HepG2 (cell line): Measurements from ENCODE around the gene SND1. TPM values are rescaled to one million over a fixed set of nuclear protein-coding genes. Genes with fewer than 3 reads are reported as not detected.

Experiments
- BCL3 ChIP-seq: sonication (generic); formaldehyde crosslinking; IDR thresholded peaks from 2 replicates; pipeline ENCODE4 v1.5.1; 2020; ENCODE audit warnings: mild to moderate bottlenecking, missing genetic modification reagents, moderate library complexity
- BORCS8-MEF2B ChIP-seq: sonication (generic); formaldehyde crosslinking; IDR thresholded peaks from 2 replicates; pipeline ENCODE4 v1.8.0; 2022; ENCODE audit warnings: mild to moderate bottlenecking, missing genetic modification reagents
- CBX1 ChIP-seq: IDR thresholded peaks from one replicate; pipeline ENCODE4 v1.6.1; 2016; ENCODE audit warnings: antibody characterized with exemption, low read depth
- CENPT ChIP-seq: sonication (generic); formaldehyde crosslinking; IDR thresholded peaks from 2 replicates; pipeline ENCODE4 v1.8.0; 2022; ENCODE audit warnings: low read depth, mild to moderate bottlenecking, moderate library complexity, missing genetic modification reagents
- CHD2 ChIP-seq: IDR thresholded peaks from 2 replicates; pipeline ENCODE4 v1.6.1; 2011; ENCODE audit warnings: low read depth, low read length, improper control_type of control experiment
- DR1 ChIP-seq: sonication (generic); formaldehyde crosslinking; IDR thresholded peaks from 2 replicates; pipeline ENCODE4 v1.8.0; 2021; ENCODE audit warnings: mild to moderate bottlenecking, missing genetic modification reagents, inconsistent platforms
- HOXA9 ChIP-seq: sonication (generic); formaldehyde crosslinking; IDR thresholded peaks from 2 replicates; pipeline ENCODE4 v1.8.1; 2022; ENCODE audit warnings: missing genetic modification reagents, mild to moderate bottlenecking, moderate library complexity, borderline replicate concordance
- JUN ChIP-seq: sonication (generic); formaldehyde crosslinking; IDR thresholded peaks from 2 replicates; pipeline ENCODE4 v1.4.0; 2020; ENCODE audit warnings: mild to moderate bottlenecking, missing genetic modification reagents
- KDM5B ChIP-seq: sonication (generic); formaldehyde crosslinking; IDR thresholded peaks from 2 replicates; pipeline ENCODE4 v1.4.0; 2020; ENCODE audit warnings: missing genetic modification reagents, mild to moderate bottlenecking, borderline replicate concordance
- MAX ChIP-seq: IDR thresholded peaks from 2 replicates; pipeline ENCODE4 v1.6.1; 2012; ENCODE audit warnings: inconsistent platforms
- MED8 ChIP-seq: sonication (generic); formaldehyde crosslinking; IDR thresholded peaks from 2 replicates; pipeline ENCODE4 v1.8.1; 2023; ENCODE audit warnings: mild to moderate bottlenecking, missing genetic modification reagents; ENCODE audit not compliant: insufficient replicate concordance
- MYNN ChIP-seq: sonication (generic); formaldehyde crosslinking; IDR thresholded peaks from 2 replicates; pipeline ENCODE4 v1.4.0; 2020; ENCODE audit warnings: mild to moderate bottlenecking, low read depth, missing genetic modification reagents
- PHF20 ChIP-seq: sonication (generic); formaldehyde crosslinking; IDR thresholded peaks from 2 replicates; pipeline ENCODE4 v1.5.0; 2020; ENCODE audit warnings: mild to moderate bottlenecking, missing genetic modification reagents
- SNAPC2 ChIP-seq: sonication (generic); formaldehyde crosslinking; IDR thresholded peaks from 2 replicates; pipeline ENCODE4 v1.8.1; 2022; ENCODE audit warnings: mild to moderate bottlenecking, missing genetic modification reagents
- THAP8 ChIP-seq: sonication (generic); formaldehyde crosslinking; IDR thresholded peaks from 2 replicates; pipeline ENCODE4 v1.5.1; 2020; ENCODE audit warnings: missing genetic modification reagents, mild to moderate bottlenecking, borderline replicate concordance
- ZC3H13 ChIP-seq: sonication (generic); formaldehyde crosslinking; IDR thresholded peaks from 2 replicates; pipeline ENCODE4 v1.8.1; 2023; ENCODE audit warnings: mild to moderate bottlenecking, missing genetic modification reagents, moderate library complexity
- ZFY ChIP-seq: sonication (generic); formaldehyde crosslinking; IDR thresholded peaks from 2 replicates; pipeline ENCODE4 v1.4.0; 2020; ENCODE audit warnings: missing genetic modification reagents
- ZKSCAN8 ChIP-seq: IDR thresholded peaks from 2 replicates; pipeline ENCODE4 v1.6.1; 2016; ENCODE audit warnings: borderline replicate concordance, missing genetic modification reagents, missing compliant biosample characterization
- ZNF670 ChIP-seq: sonication (generic); formaldehyde crosslinking; IDR thresholded peaks from 2 replicates; pipeline ENCODE4 v1.8.0; 2022; ENCODE audit warnings: mild to moderate bottlenecking, missing genetic modification reagents, borderline replicate concordance
- ZNF724P ChIP-seq: sonication (generic); formaldehyde crosslinking; IDR thresholded peaks from 2 replicates; pipeline ENCODE4 v1.8.0; 2022; ENCODE audit warnings: missing genetic modification reagents, borderline replicate concordance
- ZNF891 ChIP-seq: sonication (generic); formaldehyde crosslinking; IDR thresholded peaks from 2 replicates; pipeline ENCODE4 v1.5.0; 2020; ENCODE audit warnings: mild to moderate bottlenecking, missing genetic modification reagents
- ZSCAN9 ChIP-seq: IDR thresholded peaks from 2 replicates; pipeline ENCODE4 v1.6.1; 2016; ENCODE audit warnings: borderline replicate concordance
- polyA plus RNA-seq, 8 experiments: library from polyadenylated mRNA; depleted of rRNA in 3 of 8; stranded (reverse) in 7 of 8; unstranded in 1 of 8; fragments of >200 nt; fragmentation: Illumina TruSeq in 4 of 8; extraction: Trizol in 4 of 8; gene quantifications; 2 replicates each; pipeline versions ENCODE4 v1.2.1 to v1.2.3, GENCODE V29; 2011 to 2016; ENCODE audit warnings: low read depth in 4 of 8, missing spikeins in 1 of 8, mixed read lengths in 1 of 8; ENCODE audit not compliant: insufficient read depth in 1 of 8
- total RNA-seq, 5 experiments: library from RNA; depleted of rRNA; stranded (reverse); fragments of >200 nt; fragmentation: Illumina TruSeq; extraction: Trizol; gene quantifications; 2 replicates each; pipeline ENCODE4 v1.2.3, GENCODE V29; 2016; ENCODE audit warnings: low read depth in 1 of 5
- TF ChIP-seq, protein P1 (sequence below): sonication (generic); formaldehyde crosslinking; IDR thresholded peaks from 2 replicates; pipeline ENCODE4 v1.4.0; 2020; ENCODE audit warnings: missing genetic modification reagents
- TF ChIP-seq, protein P2 (sequence below): sonication (generic); formaldehyde crosslinking; conservative IDR thresholded peaks from 2 replicates; pipeline ENCODE4 v1.4.0; 2020; ENCODE audit warnings: missing genetic modification reagents

Gene SND1
- total and polyA plus RNA-seq, 2 of the 13 experiments (the other 11 are each of a cell fraction or from before 2014, with no cell fraction given): 110 to 182 TPM

- TF ChIP-seq HOXA9 (CRISPR knock-in tag): 0 out of 2 replicates have a peak, but pooled peaks have one; percentile 64
- TF ChIP-seq MAX: peak; percentile 83
- TF ChIP-seq, protein P1, sequence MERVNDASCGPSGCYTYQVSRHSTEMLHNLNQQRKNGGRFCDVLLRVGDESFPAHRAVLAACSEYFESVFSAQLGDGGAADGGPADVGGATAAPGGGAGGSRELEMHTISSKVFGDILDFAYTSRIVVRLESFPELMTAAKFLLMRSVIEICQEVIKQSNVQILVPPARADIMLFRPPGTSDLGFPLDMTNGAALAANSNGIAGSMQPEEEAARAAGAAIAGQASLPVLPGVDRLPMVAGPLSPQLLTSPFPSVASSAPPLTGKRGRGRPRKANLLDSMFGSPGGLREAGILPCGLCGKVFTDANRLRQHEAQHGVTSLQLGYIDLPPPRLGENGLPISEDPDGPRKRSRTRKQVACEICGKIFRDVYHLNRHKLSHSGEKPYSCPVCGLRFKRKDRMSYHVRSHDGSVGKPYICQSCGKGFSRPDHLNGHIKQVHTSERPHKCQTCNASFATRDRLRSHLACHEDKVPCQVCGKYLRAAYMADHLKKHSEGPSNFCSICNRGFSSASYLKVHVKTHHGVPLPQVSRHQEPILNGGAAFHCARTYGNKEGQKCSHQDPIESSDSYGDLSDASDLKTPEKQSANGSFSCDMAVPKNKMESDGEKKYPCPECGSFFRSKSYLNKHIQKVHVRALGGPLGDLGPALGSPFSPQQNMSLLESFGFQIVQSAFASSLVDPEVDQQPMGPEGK (CRISPR knock-in tag): peak; percentile 69
- peak; percentile 19 for TF ChIP-seq MED8
- no peak; the same call in 1 of the 2 replicates for TF ChIP-seq BCL3
- peak; percentile 15 for TF ChIP-seq CBX1
- peak; percentile 44; the same call in 1 of the 2 replicates for TF ChIP-seq BORCS8-MEF2B (CRISPR knock-in tag)
- no peak for TF ChIP-seq ZKSCAN8 (CRISPR knock-in tag)
- no peak for TF ChIP-seq CHD2
- peak; percentile 79 for TF ChIP-seq ZFY (CRISPR knock-in tag)
- TF ChIP-seq ZC3H13 (CRISPR knock-in tag): peak; percentile 77
- TF ChIP-seq ZNF670 (CRISPR knock-in tag): peak; percentile 99; the same call in 1 of the 2 replicates
- 0 out of 2 replicates have a peak, but pooled peaks have one; percentile 19 for TF ChIP-seq JUN (CRISPR knock-in tag)
- TF ChIP-seq PHF20 (CRISPR knock-in tag): peak; percentile 81
- peak; percentile 29; the same call in 1 of the 2 replicates for TF ChIP-seq DR1
- TF ChIP-seq CENPT (CRISPR knock-in tag): peak; percentile 42; the same call in 1 of the 2 replicates
- TF ChIP-seq ZSCAN9 (CRISPR knock-in tag): no peak; the same call in none of the 2 replicates
- TF ChIP-seq SNAPC2 (CRISPR knock-in tag): 0 out of 2 replicates have a peak, but pooled peaks have one; percentile 1
- peak; percentile 89; the same call in 1 of the 2 replicates for TF ChIP-seq THAP8 (CRISPR knock-in tag)
- TF ChIP-seq, protein P2, sequence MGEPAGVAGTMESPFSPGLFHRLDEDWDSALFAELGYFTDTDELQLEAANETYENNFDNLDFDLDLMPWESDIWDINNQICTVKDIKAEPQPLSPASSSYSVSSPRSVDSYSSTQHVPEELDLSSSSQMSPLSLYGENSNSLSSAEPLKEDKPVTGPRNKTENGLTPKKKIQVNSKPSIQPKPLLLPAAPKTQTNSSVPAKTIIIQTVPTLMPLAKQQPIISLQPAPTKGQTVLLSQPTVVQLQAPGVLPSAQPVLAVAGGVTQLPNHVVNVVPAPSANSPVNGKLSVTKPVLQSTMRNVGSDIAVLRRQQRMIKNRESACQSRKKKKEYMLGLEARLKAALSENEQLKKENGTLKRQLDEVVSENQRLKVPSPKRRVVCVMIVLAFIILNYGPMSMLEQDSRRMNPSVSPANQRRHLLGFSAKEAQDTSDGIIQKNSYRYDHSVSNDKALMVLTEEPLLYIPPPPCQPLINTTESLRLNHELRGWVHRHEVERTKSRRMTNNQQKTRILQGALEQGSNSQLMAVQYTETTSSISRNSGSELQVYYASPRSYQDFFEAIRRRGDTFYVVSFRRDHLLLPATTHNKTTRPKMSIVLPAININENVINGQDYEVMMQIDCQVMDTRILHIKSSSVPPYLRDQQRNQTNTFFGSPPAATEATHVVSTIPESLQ (CRISPR knock-in tag): no peak
- TF ChIP-seq ZNF724P (CRISPR knock-in tag): peak; percentile 19; the same call in 1 of the 2 replicates
- peak; percentile 74 for TF ChIP-seq KDM5B
- no peak for TF ChIP-seq MYNN (CRISPR knock-in tag)
- peak; percentile 18; the same call in 1 of the 2 replicates for TF ChIP-seq ZNF891 (CRISPR knock-in tag)
Observed at GRCh38 chr7:127651556-127652332, at the start of gene SND1 (continued).
